ENCODE measurements around the gene SPATA16.
"Not testable (repeated sequence)": the region's sequence is repeated elsewhere in the genome, so short reads cannot be mapped to it uniquely, and the experiment has no call there.

SPATA16 gene

GRCh38 chr3:173055228-173055933 is 85.7 kb downstream of the SPATA16 start:
- no peak for DNase-seq

GRCh38 chr3:173049360-173049759 is 91.7 kb downstream of the SPATA16 start:
- DNase-seq: no peak

GRCh38 chr3:173045770-173046382 is 95.2 kb downstream of the SPATA16 start:
- DNase-seq: no peak

- no peak for DNase-seq
Measured at GRCh38 chr3:173044998-173045397, 96.0 kb downstream of the SPATA16 start.

- DNase-seq: no peak
Measured at GRCh38 chr3:173043757-173044156, 97.3 kb downstream of the SPATA16 start.

GRCh38 chr3:173038484-173038871 is 102.6 kb downstream of the SPATA16 start:
- no peak for DNase-seq

GRCh38 chr3:173037840-173038483 is 103.1 kb downstream of the SPATA16 start:
- DNase-seq: no peak

GRCh38 chr3:173030273-173030672 is 110.8 kb downstream of the SPATA16 start:
- no peak for DNase-seq

- DNase-seq: no peak
Measured at GRCh38 chr3:173028351-173028750, 112.7 kb downstream of the SPATA16 start.

GRCh38 chr3:173027429-173027828 is 113.6 kb downstream of the SPATA16 start:
- DNase-seq: no peak

- DNase-seq: no peak
Measured at GRCh38 chr3:173025941-173026340, 115.1 kb downstream of the SPATA16 start.

GRCh38 chr3:173021547-173022185 is 119.4 kb downstream of the SPATA16 start:
- DNase-seq: no peak

- not testable (repeated sequence) for DNase-seq
Measured at GRCh38 chr3:173020128-173020527, 120.9 kb downstream of the SPATA16 start.

GRCh38 chr3:173019378-173019777 is 121.7 kb downstream of the SPATA16 start:
- DNase-seq: no peak

- DNase-seq: no peak
Measured at GRCh38 chr3:173018758-173019157, 122.3 kb downstream of the SPATA16 start.

- DNase-seq: no peak
Measured at GRCh38 chr3:173013219-173013832, 127.7 kb downstream of the SPATA16 start.

- DNase-seq: no peak
Measured at GRCh38 chr3:173009410-173009809, 131.6 kb downstream of the SPATA16 start.

- DNase-seq: no peak
Measured at GRCh38 chr3:173008978-173009377, 132.1 kb downstream of the SPATA16 start.

GRCh38 chr3:173007079-173007723 is 133.8 kb downstream of the SPATA16 start:
- DNase-seq: no peak

- DNase-seq: no peak
Measured at GRCh38 chr3:173006006-173006405, 135.0 kb downstream of the SPATA16 start.

GRCh38 chr3:173004681-173005080 is 136.4 kb downstream of the SPATA16 start:
- no peak for DNase-seq

GRCh38 chr3:173003956-173004355 is 137.1 kb downstream of the SPATA16 start:
- no peak for DNase-seq

- no peak for DNase-seq
Measured at GRCh38 chr3:173003471-173003870, 137.6 kb downstream of the SPATA16 start.

Data from stimulated activated CD4-positive, alpha-beta T cell treated with anti-CD3 and anti-CD28 coated beads, Interleukin-15, amount 100 ng/mL, for 24 hours (primary cell).